ENCODE results near the gene FADS1. TPM values are rescaled to one million over a fixed set of nuclear protein-coding genes. Genes with fewer than 3 reads are reported as not detected.

FADS1 gene
- total and polyA plus RNA-seq, 2 of the 13 experiments (the other 11 are each of a cell fraction or from before 2014, with no cell fraction given): 91.8 to 108 TPM

DNA sequence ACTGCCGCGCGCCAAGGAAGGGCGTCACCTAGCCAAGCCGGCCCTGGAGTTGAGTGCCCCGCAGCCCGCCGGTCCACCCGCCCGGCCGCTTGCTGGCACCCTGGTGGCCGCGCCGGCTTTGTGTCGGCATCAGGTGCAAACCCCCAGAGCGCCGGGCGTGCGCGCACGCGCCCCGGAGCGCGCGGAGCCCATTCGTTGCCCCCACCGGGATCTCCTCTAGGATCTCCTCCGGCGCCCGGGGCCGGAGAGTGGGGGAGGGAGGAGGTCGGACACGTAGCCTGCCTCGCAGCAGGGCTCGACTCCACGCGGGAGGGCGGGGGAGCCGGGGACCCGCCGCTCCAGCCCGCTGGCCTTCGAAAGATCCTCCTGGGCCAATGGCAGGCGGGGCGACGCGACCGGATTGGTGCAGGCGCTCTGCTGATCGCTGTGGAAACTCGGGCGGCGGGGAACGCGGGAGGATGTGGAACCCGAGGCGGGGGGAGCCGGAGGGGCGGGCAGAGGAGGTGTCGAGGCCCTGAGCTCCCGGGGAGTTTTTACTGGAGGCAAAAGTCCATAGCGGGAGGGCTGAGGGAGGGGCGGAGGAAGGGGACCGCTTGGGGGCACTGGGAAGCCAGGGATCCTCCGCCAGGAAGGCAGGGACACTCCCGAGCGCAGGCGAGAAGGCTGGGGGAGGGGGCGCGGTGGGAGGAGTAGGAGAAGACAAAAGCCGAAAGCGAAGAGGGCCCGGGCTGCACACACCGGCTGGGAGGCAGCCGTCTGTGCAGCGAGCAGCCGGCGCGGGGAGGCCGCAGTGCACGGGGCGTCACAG, 11.0 kb upstream of the FADS1 start, which contains the start of gene FADS2 (continued):
- TF ChIP-seq ZNF780A (CRISPR knock-in tag; IDR thresholded peaks at IDR 0.05) (0 out of 2 replicates have a peak, but pooled peaks have one; percentile 46), ZNF546 (CRISPR knock-in tag; conservative IDR thresholded peaks at IDR 0.05) (peak; percentile 60; the same call in 1 of the 2 replicates), ATF1 (CRISPR knock-in tag; IDR thresholded peaks at IDR 0.05) (no peak), ZNF317 (CRISPR knock-in tag; IDR thresholded peaks at IDR 0.05) (0 out of 2 replicates have a peak, but pooled peaks have one; percentile 22), PHF20 (CRISPR knock-in tag; IDR thresholded peaks at IDR 0.05) (0 out of 2 replicates have a peak, but pooled peaks have one; percentile 7), TOPORS (CRISPR knock-in tag; IDR thresholded peaks at IDR 0.05) (peak; percentile 25; the same call in 1 of the 2 replicates), ZNF83 (CRISPR knock-in tag; IDR thresholded peaks at IDR 0.05; ENCODE audit: borderline replicate concordance) (no peak), HNF4G (IDR thresholded peaks at IDR 0.05; ENCODE audit: borderline replicate concordance, low read depth, low read length) (peak; percentile 36; the same call in 1 of the 2 replicates), HNF4G (CRISPR knock-in tag; IDR thresholded peaks at IDR 0.05; ENCODE audit: borderline replicate concordance, low read depth) (no peak), TCF12 (IDR thresholded peaks at IDR 0.05) (no peak), TCF12 (CRISPR knock-in tag; IDR thresholded peaks at IDR 0.05) (peak; percentile 66; the same call in 1 of the 2 replicates), ZNF180 (CRISPR knock-in tag; IDR thresholded peaks at IDR 0.05; ENCODE audit: borderline replicate concordance, low read depth) (no peak), ZNF468 (CRISPR knock-in tag; IDR thresholded peaks at IDR 0.05) (0 out of 2 replicates have a peak, but pooled peaks have one; percentile 73), ZNF883 (CRISPR knock-in tag; IDR thresholded peaks at IDR 0.05; ENCODE audit: not compliant biosample characterization) (peak; percentile 3)
- TF ChIP-seq, protein P1, sequence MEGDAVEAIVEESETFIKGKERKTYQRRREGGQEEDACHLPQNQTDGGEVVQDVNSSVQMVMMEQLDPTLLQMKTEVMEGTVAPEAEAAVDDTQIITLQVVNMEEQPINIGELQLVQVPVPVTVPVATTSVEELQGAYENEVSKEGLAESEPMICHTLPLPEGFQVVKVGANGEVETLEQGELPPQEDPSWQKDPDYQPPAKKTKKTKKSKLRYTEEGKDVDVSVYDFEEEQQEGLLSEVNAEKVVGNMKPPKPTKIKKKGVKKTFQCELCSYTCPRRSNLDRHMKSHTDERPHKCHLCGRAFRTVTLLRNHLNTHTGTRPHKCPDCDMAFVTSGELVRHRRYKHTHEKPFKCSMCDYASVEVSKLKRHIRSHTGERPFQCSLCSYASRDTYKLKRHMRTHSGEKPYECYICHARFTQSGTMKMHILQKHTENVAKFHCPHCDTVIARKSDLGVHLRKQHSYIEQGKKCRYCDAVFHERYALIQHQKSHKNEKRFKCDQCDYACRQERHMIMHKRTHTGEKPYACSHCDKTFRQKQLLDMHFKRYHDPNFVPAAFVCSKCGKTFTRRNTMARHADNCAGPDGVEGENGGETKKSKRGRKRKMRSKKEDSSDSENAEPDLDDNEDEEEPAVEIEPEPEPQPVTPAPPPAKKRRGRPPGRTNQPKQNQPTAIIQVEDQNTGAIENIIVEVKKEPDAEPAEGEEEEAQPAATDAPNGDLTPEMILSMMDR (CRISPR knock-in tag; IDR thresholded peaks at IDR 0.05): peak; percentile 55
- TF ChIP-seq, protein P2, sequence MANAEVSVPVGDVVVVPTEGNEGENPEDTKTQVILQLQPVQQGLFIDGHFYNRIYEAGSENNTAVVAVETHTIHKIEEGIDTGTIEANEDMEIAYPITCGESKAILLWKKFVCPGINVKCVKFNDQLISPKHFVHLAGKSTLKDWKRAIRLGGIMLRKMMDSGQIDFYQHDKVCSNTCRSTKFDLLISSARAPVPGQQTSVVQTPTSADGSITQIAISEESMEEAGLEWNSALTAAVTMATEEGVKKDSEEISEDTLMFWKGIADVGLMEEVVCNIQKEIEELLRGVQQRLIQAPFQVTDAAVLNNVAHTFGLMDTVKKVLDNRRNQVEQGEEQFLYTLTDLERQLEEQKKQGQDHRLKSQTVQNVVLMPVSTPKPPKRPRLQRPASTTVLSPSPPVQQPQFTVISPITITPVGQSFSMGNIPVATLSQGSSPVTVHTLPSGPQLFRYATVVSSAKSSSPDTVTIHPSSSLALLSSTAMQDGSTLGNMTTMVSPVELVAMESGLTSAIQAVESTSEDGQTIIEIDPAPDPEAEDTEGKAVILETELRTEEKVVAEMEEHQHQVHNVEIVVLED (CRISPR knock-in tag; IDR thresholded peaks at IDR 0.05; ENCODE audit: borderline replicate concordance): 0 out of 2 replicates have a peak, but pooled peaks have one; percentile 31
- TF ChIP-seq, protein P3, sequence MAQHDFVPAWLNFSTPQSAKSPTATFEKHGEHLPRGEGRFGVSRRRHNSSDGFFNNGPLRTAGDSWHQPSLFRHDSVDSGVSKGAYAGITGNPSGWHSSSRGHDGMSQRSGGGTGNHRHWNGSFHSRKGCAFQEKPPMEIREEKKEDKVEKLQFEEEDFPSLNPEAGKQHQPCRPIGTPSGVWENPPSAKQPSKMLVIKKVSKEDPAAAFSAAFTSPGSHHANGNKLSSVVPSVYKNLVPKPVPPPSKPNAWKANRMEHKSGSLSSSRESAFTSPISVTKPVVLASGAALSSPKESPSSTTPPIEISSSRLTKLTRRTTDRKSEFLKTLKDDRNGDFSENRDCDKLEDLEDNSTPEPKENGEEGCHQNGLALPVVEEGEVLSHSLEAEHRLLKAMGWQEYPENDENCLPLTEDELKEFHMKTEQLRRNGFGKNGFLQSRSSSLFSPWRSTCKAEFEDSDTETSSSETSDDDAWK (CRISPR knock-in tag; IDR thresholded peaks at IDR 0.05): no peak
- TF ChIP-seq, protein P4, sequence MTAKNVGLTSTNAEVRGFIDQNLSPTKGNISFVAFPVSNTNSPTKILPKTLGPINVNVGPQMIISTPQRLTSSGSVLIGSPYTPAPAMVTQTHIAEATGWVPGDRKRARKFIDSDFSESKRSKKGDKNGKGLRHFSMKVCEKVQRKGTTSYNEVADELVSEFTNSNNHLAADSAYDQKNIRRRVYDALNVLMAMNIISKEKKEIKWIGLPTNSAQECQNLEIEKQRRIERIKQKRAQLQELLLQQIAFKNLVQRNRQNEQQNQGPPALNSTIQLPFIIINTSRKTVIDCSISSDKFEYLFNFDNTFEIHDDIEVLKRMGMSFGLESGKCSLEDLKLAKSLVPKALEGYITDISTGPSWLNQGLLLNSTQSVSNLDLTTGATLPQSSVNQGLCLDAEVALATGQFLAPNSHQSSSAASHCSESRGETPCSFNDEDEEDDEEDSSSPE (CRISPR knock-in tag; IDR thresholded peaks at IDR 0.05): peak; percentile 85

All from HepG2 (cell line).